ENCODE measurements around the gene EFCAB13.

DNA sequence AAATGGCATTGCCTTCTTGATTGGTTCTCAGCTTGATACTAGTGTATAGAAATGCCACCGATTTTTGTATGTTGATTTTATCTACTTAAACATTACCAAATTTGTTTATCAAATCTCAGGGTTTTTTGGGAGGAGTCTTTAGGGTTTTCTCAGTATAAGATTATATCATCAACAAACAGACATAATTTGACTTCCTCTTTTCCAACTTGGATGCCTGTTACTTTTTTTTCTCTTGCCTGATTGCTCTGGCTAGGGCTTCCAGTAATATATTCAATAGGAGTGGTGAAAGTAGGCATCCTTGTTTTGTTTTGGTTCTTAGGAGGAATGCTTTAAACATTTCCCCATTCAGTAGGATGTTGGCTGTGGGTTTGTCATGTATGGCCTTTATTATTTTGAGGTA, 29.1 kb downstream of the EFCAB13 start:
- TF ChIP-seq, protein P1, sequence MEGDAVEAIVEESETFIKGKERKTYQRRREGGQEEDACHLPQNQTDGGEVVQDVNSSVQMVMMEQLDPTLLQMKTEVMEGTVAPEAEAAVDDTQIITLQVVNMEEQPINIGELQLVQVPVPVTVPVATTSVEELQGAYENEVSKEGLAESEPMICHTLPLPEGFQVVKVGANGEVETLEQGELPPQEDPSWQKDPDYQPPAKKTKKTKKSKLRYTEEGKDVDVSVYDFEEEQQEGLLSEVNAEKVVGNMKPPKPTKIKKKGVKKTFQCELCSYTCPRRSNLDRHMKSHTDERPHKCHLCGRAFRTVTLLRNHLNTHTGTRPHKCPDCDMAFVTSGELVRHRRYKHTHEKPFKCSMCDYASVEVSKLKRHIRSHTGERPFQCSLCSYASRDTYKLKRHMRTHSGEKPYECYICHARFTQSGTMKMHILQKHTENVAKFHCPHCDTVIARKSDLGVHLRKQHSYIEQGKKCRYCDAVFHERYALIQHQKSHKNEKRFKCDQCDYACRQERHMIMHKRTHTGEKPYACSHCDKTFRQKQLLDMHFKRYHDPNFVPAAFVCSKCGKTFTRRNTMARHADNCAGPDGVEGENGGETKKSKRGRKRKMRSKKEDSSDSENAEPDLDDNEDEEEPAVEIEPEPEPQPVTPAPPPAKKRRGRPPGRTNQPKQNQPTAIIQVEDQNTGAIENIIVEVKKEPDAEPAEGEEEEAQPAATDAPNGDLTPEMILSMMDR (conservative IDR thresholded peaks at IDR 0.05; ENCODE audit: low read depth, low read length) = no peak
- no peak for TF ChIP-seq EZH2 (IDR thresholded peaks at IDR 0.05; ENCODE audit: borderline replicate concordance, low read depth, low read length, poor library complexity, severe bottlenecking)
